H1 (cell line): ENCODE results near the gene KIF5A. TPM values are rescaled to one million over a fixed set of nuclear protein-coding genes. Genes with fewer than 3 reads are reported as not detected.

Experiments used
- CTCF ChIA-PET: fragments of 300-600 bp; sonication (Branson Sonifier 250); formaldehyde crosslinking; loops from one replicate; lab custom pipeline; 2021; ENCODE audit not compliant: partially characterized antibody; lab: Charles Lee
- POLR2A ChIA-PET: fragments of 300-600 bp; sonication (Branson Sonifier 250); formaldehyde crosslinking; loops from one replicate; lab custom pipeline; 2021; ENCODE audit warnings: inconsistent platforms; ENCODE audit not compliant: partially characterized antibody; lab: Charles Lee
- DNase-seq, 2 experiments: peaks; one replicate each; pipeline versions ENCODE4 v3.0.0 to v3.0.0-alpha.2; 2010 to 2022; ENCODE audit warnings: low spot score in 2 of 2, low read depth in 1 of 2, mixed read lengths in 1 of 2
- FAIRE-seq: peaks from 2 replicates; lab custom pipeline; 2011; peaks lifted over from hg19 to GRCh38; lab: Jason Lieb, UNC
- H2AFZ ChIP-seq: 2 replicates; pipeline ENCODE4 v1.8.1; 2012; ENCODE audit warnings: low read length, inconsistent platforms
- H2AK5ac ChIP-seq: 2 replicates; pipeline ENCODE4 v1.6.1; 2013; ENCODE audit warnings: low read depth, low read length
- H2BK120ac ChIP-seq: replicated peaks from 2 replicates; pipeline ENCODE3; 2013; ENCODE audit warnings: low read depth, low read length, inconsistent platforms
- H2BK12ac ChIP-seq: 2 replicates; pipeline ENCODE4 v1.6.1; 2013; ENCODE audit warnings: low read depth, low read length
- H2BK15ac ChIP-seq: 2 replicates; pipeline ENCODE4 v1.6.1; 2013; ENCODE audit warnings: low read length
- H2BK20ac ChIP-seq: 2 replicates; pipeline ENCODE4 v1.6.1; 2013; ENCODE audit warnings: low read length
- H2BK5ac ChIP-seq: 2 replicates; pipeline ENCODE4 v1.6.1; 2013; ENCODE audit warnings: low read depth, low read length
- H3K14ac ChIP-seq: 2 replicates; pipeline ENCODE4 v1.6.1; 2013; ENCODE audit warnings: inconsistent platforms; ENCODE audit not compliant: insufficient read length
- H3K18ac ChIP-seq: 2 replicates; pipeline ENCODE4 v1.6.1; 2013; ENCODE audit warnings: low read length; ENCODE audit errors: extremely low read depth
- H3K23ac ChIP-seq: 2 replicates; pipeline ENCODE4 v1.6.1; 2013; ENCODE audit warnings: inconsistent platforms; ENCODE audit not compliant: insufficient read length
- H3K23me2 ChIP-seq: 2 replicates; pipeline ENCODE4 v1.6.1; 2013; ENCODE audit warnings: low read depth, low read length
- H3K27ac ChIP-seq: 2 replicates; pipeline ENCODE4 v1.6.1; 2011; ENCODE audit warnings: low read depth, low read length, inconsistent platforms
- H3K27me3 ChIP-seq, 4 experiments: replicated peaks in 1 of 4; 1 replicate in 1 of 4; 2 replicates in 3 of 4; pipeline versions ENCODE4 v1.6.1 to v1.8.1; 2011 to 2013; ENCODE audit warnings: low read length in 3 of 4, mild to moderate bottlenecking in 3 of 4, inconsistent platforms in 2 of 4, mixed read lengths in 2 of 4, moderate library complexity in 1 of 4; ENCODE audit not compliant: control insufficient read depth in 3 of 4, insufficient read depth in 3 of 4; ENCODE audit errors: extremely low read depth in 1 of 4
- H3K36me3 ChIP-seq, 4 experiments: 2 replicates each; pipeline versions ENCODE4 v1.6.1 to v1.8.1; 2011 to 2013; ENCODE audit warnings: mild to moderate bottlenecking in 4 of 4, low read length in 3 of 4, moderate library complexity in 2 of 4, control low read depth in 1 of 4, inconsistent platforms in 1 of 4; ENCODE audit not compliant: insufficient read depth in 4 of 4, control insufficient read depth in 2 of 4
- H3K4ac ChIP-seq: replicated peaks from 2 replicates; pipeline ENCODE3; 2013; ENCODE audit warnings: low read length, low read depth, mixed read lengths, inconsistent platforms; ENCODE audit not compliant: insufficient read length
- H3K4me1 ChIP-seq, 4 experiments: replicated peaks in 1 of 4; 1 replicate in 1 of 4; 2 replicates in 3 of 4; pipeline versions ENCODE4 v1.6.1 to v1.8.1; 2011 to 2013; ENCODE audit warnings: low read length in 3 of 4, inconsistent platforms in 2 of 4, mixed read lengths in 1 of 4; ENCODE audit not compliant: insufficient read depth in 4 of 4, control insufficient read depth in 3 of 4
- H3K4me2 ChIP-seq, 2 experiments: 2 replicates each; pipeline versions ENCODE4 v1.6.1 to v1.8.1; 2011 to 2013; ENCODE audit warnings: low read depth in 2 of 2, low read length in 2 of 2, control low read depth in 1 of 2, inconsistent platforms in 1 of 2, mild to moderate bottlenecking in 1 of 2; ENCODE audit not compliant: insufficient read depth in 1 of 2
- H3K4me3 ChIP-seq, 4 experiments: fragments of 200-600, 300-600 bp in 1 of 4; sonication (generic), shearing (Covaris generic), sonication (Bioruptor Twin) in 1 of 4; 2 replicates each; pipeline versions ENCODE4 v1.5.1 to v1.8.1; 2011 to 2016; ENCODE audit warnings: low read length in 4 of 4, low read depth in 3 of 4, control low read depth in 2 of 4, inconsistent platforms in 2 of 4, mild to moderate bottlenecking in 2 of 4, mixed read lengths in 1 of 4, moderate library complexity in 1 of 4; ENCODE audit not compliant: insufficient read depth in 2 of 4; ENCODE audit errors: extremely low read depth in 1 of 4
- H3K56ac ChIP-seq: replicated peaks from 2 replicates; pipeline ENCODE3; 2013; ENCODE audit warnings: low read depth, mild to moderate bottlenecking, mixed read lengths, low read length, inconsistent platforms; ENCODE audit not compliant: insufficient read length
- H3K79me1 ChIP-seq: 2 replicates; pipeline ENCODE4 v1.6.1; 2013; ENCODE audit warnings: low read depth, low read length, control low read depth
- H3K79me2 ChIP-seq, 2 experiments: 2 replicates each; pipeline versions ENCODE4 v1.6.1 to v1.8.1; 2012 to 2013; ENCODE audit warnings: low read length in 2 of 2, mild to moderate bottlenecking in 2 of 2, inconsistent platforms in 1 of 2; ENCODE audit not compliant: insufficient read depth in 2 of 2, control insufficient read depth in 1 of 2
- H3K9ac ChIP-seq, 4 experiments: replicated peaks in 1 of 4; 1 replicate in 1 of 4; 2 replicates in 3 of 4; pipeline versions ENCODE4 v1.6.1 to v1.8.1; 2011 to 2013; ENCODE audit warnings: low read depth in 3 of 4, low read length in 3 of 4, control low read depth in 2 of 4, mild to moderate bottlenecking in 2 of 4, moderate library complexity in 2 of 4, inconsistent platforms in 1 of 4; ENCODE audit errors: extremely low read depth in 1 of 4
- H3K9me3 ChIP-seq, 2 experiments: 2 replicates each; pipeline versions ENCODE4 v1.6.1 to v1.8.1; 2012 to 2013; ENCODE audit warnings: mild to moderate bottlenecking in 2 of 2, moderate library complexity in 2 of 2, control low read depth in 1 of 2, inconsistent platforms in 1 of 2, low read depth in 1 of 2, low read length in 1 of 2, mixed read lengths in 1 of 2; ENCODE audit not compliant: insufficient read depth in 2 of 2
- H4K20me1 ChIP-seq, 2 experiments: replicated peaks in 1 of 2; 2 replicates each; pipeline versions ENCODE3 to v1.8.1; 2011 to 2013; ENCODE audit warnings: inconsistent platforms in 2 of 2, low read length in 2 of 2, mild to moderate bottlenecking in 1 of 2; ENCODE audit not compliant: insufficient read depth in 2 of 2, control insufficient read depth in 1 of 2
- H4K5ac ChIP-seq: 2 replicates; pipeline ENCODE4 v1.6.1; 2013; ENCODE audit warnings: low read length, low read depth, mixed read lengths, inconsistent platforms; ENCODE audit not compliant: insufficient read length
- H4K8ac ChIP-seq: 2 replicates; pipeline ENCODE4 v1.8.0; 2013; ENCODE audit warnings: mild to moderate bottlenecking, moderate library complexity, low read length, inconsistent platforms; ENCODE audit not compliant: insufficient read depth; ENCODE audit errors: extremely low read depth
- H4K91ac ChIP-seq: replicated peaks from 2 replicates; pipeline ENCODE3; 2013; ENCODE audit warnings: low read length, mixed read lengths, inconsistent platforms; ENCODE audit not compliant: insufficient read length
- CHD1 ChIP-seq: IDR thresholded peaks from 2 replicates; pipeline ENCODE4 v1.6.1; 2012; ENCODE audit warnings: low read depth, low read length, improper control_type of control experiment
- HDAC6 ChIP-seq: IDR thresholded peaks from one replicate; pipeline ENCODE4 v1.7.1; 2012; ENCODE audit warnings: low read depth, mild to moderate bottlenecking, inconsistent platforms, low read length, moderate library complexity
- WGBS, 2 experiments: shearing (Covaris generic) in 1 of 2; methylation state at CpG; one replicate each; pipeline versions ENCODE4 v1.1.6 to v1.1.7; 2013 to 2015; ENCODE audit warnings: low lambda C conversion rate in 2 of 2, mixed read lengths in 2 of 2, inconsistent platforms in 1 of 2, low coverage in 1 of 2, missing lambda C conversion rate in 1 of 2; ENCODE audit not compliant: insufficient replicate concordance in 2 of 2, insufficient coverage in 1 of 2, insufficient read length in 1 of 2; ENCODE audit errors: extremely low coverage in 1 of 2, missing lambda C conversion rate in 1 of 2; 5-methylcytosine and 5-hydroxymethylcytosine counted together
- polyA plus RNA-seq, 7 experiments: library from polyadenylated mRNA; depleted of rRNA in 3 of 7; stranded (reverse) in 5 of 7; unstranded in 2 of 7; fragments of >200 nt in 5 of 7; fragments of 200-250 nt in 2 of 7; gene quantifications; 1 replicate in 5 of 7; 2 replicates in 1 of 7; 4 replicates in 1 of 7; pipeline versions ENCODE4 v1.2.1 to v1.2.3, GENCODE V29; 2011 to 2013; ENCODE audit warnings: missing spikeins in 2 of 7, mixed read lengths in 2 of 7
- total RNA-seq: library from RNA; stranded (reverse); fragmentation: NEBNext Ultra II Directional; extraction: Animal tissue kit (Norgen Biotek cat#: 25700); gene quantifications from 2 replicates; pipeline ENCODE4 v1.2.1, GENCODE V29; 2021

Gene KIF5A
- total and polyA plus RNA-seq, 2 of the 8 experiments (the other 6 are each of a cell fraction or from before 2014, with no cell fraction given) = 10.7 to 21.9 TPM

GRCh38 chr12:57553343-57554202 is 3.7 kb downstream of the KIF5A start:
- Histone ChIP-seq H2BK15ac (no peak overlapping the region), H2AFZ (no peak overlapping the region), H2BK20ac (no peak overlapping the region), H3K56ac (no peak overlapping the region), H3K14ac (no peak overlapping the region), H3K9ac (no peak overlapping the region), H3K4ac (no peak overlapping the region), H3K9me3 (no peaks in the 10 kb centered on the region), H2BK120ac (no peak overlapping the region), H3K4me3 (no peak overlapping the region), H4K20me1 (peaks cover 7 to 9% of the 10 kb centered on the region in 2 experiments), H3K27ac (no peak overlapping the region), H3K4me2 (peak overlapping the region in 1 of 2 experiments; percentile 69; a peak in 1 of 4 replicates), H3K36me3 (no peaks in the 10 kb centered on the region; a peak in 1 of 8 replicates), H2BK12ac (no peak overlapping the region), H3K18ac (no peak overlapping the region), H4K91ac (no peak overlapping the region), H3K4me1 (peaks cover 4 to 20% (median 11%) of the 10 kb centered on the region in 4 experiments; a peak in 6 of 7 replicates), H4K5ac (no peak overlapping the region), H2BK5ac (no peak overlapping the region; the same call in 1 of the 2 replicates), H2AK5ac (no peak overlapping the region), H3K23me2 (peaks cover 13% of the 10 kb centered on the region), H3K79me1 (peaks cover 10% of the 10 kb centered on the region), H4K8ac (no peak overlapping the region), H3K23ac (no peak overlapping the region), H3K79me2 (peaks cover 0 to 34% of the 10 kb centered on the region in 2 experiments; a peak in 2 of 4 replicates), H3K27me3 (peaks cover 0 to 3% (median 2%) of the 10 kb centered on the region in 4 experiments; a peak in 2 of 7 replicates)
- POLR2A ChIA-PET = interaction anchor here (0.7 to 2.5 kb wide), 8 partner anchors 11 to 39 kb away, joined by 3 to 9 read pairs (median 4); partner anchors contain the start of gene DDIT3
- 83% methylated on average over 7 of the region's 7 CpGs; no CpG with 5 or more reads in 1 of the 2 experiments for WGBS, 2 experiments
- DNase-seq = no peak
- FAIRE-seq = no peak
- CTCF ChIA-PET = interaction anchor here (1.0 to 3.1 kb wide), 7 partner anchors 11 to 340 kb away, joined by 3 to 26 read pairs (median 3); no protein-coding TSS in a partner anchor
- TF ChIP-seq CHD1 = no peak
- TF ChIP-seq HDAC6 = no peak
